ENCODE measurements around the gene C16orf54.
"Not testable (repeated sequence)": the region's sequence is repeated elsewhere in the genome, so short reads cannot be mapped to it uniquely, and the experiment has no call there.

- TF ChIP-seq CTCF (conservative IDR thresholded peaks at IDR 0.05); ZFX (IDR thresholded peaks at IDR 0.05): not testable (repeated sequence)
Measured at GRCh38 chr16:29739927-29740629, 5.7 kb downstream of the C16orf54 start.

Measured in C4-2B (cell line).